H4 (cell line): Measurements from ENCODE around the gene FAM98C. TPM values are rescaled to one million over a fixed set of nuclear protein-coding genes. Genes with fewer than 3 reads are reported as not detected.
A peak's percentile ranks its signal among the peaks of the same experiment; 100 is the strongest.

Source experiments
- DNase-seq: peaks from one replicate; pipeline ENCODE4 v3.0.0-alpha.2; 2015; ENCODE audit warnings: low spot score
- total RNA-seq: library from RNA; depleted of rRNA; stranded (reverse); fragments of >200 nt; shearing (Covaris generic); gene quantifications from 2 replicates; pipeline ENCODE4 v1.2.3, GENCODE V29; 2014

Gene FAM98C
- total RNA-seq, 1 experiment from 2014 or later: 19.7 TPM

DNA sequence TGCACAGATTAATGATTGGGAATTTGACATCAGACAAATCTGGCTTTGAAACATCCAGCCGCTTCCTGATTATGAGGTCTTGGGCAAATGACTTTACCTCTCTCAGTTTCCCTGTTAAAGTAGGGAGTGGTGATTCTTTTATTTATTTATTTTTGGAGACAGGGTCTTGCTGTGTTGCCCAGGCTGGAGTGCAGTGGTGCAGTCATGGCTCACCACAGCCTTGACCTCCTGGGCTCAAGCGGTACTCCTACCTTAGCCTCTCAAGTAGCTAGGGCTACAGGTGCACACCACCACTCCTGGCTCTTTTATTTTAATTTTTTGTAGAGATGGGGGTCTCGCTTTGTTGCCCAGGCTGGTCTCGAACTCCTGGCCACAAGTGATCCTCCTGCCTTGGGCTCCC is 25.8 kb upstream of the FAM98C start:
- no peak for DNase-seq

GRCh38 chr19:38378866-38379265 is 24.0 kb upstream of the FAM98C start:
- no peak for DNase-seq

DNA sequence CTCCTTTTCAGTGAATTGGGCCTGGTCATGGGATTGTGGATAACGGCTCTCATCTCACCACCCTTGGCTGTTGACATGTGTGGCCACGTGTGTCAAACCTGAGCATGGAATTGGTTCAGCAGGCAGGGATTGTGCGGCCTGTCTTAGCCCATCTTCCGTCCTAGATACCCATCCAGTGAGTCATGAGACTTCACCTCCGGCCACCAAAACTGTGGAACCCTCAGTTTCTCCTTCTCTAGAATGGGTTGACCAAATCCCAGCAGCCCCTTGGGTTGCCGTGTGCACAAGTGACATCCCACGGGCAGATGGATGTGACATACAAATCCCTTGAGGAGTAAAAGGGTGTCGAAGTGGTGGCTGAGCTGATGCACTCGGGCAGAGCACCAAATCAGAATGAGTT is 21.8 kb upstream of the FAM98C start:
- no peak for DNase-seq

DNA sequence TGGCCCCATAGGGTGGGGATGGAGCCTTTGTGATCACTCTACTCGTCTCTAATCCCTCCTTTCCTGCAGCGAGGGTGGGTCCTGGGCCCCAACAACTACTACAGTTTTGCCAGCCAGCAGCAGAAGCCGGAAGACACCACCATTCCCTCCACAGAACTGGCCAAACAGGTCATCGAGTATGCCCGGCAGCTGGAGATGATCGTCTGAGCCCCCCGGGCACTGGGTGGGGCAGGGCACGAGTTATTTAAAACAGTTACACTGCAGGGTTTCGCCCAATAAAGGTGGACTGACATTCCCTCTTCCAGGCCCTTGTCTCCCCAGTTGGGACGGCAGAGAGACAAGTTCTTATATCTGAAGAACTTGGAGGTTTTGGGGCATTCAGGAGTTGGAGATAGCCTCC is 19.7 kb upstream of the FAM98C start:
- no peak for DNase-seq

DNA sequence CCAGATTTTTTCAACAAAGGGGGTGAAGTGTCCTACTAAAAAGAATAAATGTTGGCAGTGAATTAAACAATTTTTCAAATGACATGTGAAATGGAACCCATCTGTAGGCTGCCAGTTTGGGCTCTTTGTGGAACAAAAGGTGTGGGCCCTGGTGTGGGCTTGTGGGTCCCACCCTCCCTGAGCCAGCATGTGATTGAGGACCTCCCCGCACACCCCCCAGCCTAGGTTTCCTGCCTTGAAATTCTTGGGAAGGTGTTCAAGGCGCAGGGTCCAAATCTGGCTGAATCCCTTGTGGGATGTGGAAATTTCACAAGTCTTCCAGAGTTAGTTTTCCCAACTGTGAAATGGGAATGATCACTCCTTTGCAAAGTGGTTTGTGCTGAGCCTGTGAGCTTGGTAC is 19.1 kb upstream of the FAM98C start:
- no peak for DNase-seq

DNA sequence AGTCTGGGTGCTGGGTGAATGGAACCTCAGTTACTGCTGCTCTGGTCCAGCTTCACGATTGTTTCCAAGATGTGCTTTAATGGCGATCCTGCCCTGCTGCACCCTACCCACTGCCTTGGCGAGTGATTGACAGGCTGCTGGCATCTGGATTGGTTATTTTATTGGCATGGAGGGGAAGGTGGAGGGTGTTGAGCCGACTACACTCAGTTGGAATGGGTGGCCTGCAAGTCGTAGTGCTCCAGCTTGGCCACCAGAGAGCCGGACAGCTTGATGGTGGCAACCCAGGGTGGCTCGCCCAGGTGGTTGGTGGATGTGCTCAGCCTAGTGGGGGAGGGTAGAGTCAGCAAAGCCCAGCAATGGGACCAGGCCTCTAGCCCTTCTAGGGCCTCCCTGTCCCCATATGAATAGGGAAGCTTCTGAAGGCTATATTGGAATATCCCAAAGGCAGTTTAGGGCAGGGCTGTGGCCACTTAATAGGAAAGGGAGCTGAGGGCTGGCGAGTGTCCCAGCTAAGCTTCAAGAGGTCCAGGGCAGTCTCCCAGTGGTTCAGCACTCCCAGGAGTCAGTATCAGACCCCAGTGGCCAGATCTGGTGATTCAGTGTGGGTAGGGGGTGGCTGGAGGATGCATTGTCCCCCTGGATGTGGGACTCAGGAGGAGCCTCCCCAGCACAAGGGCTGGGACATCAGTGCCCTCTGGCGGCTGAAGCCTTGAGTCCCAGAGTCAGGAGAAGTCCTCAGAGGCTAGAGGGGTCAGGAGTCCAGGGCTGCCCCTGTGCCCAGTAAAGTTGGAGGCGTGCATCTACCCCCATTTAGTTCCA is 18.5 kb upstream of the FAM98C start:
- no peak for DNase-seq

GRCh38 chr19:38385057-38385803 is 17.7 kb upstream of the FAM98C start:
- DNase-seq: no peak

DNA sequence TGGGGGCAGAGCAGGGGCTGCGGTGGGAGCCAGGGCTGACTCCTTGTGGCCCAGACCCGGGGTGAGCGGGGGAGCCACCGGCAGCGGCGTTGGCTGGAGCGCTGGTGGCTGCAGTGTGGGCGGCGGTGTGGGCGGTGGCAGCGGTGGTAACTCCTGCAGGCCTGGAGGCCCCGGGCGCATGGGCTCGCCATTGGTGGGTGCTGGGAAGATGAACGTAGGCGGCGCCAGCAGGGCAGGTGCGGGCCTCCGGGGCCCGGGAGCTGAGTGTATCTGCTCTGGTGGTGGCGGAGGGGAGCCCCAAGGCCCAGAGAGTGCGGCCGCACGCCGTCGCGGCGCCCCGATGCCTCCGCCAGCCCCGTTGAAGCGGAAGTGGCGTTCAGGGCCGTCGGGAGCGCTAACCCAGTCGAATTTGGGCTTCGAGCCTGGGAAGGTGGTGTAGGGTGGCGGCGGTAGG is 17.1 kb upstream of the FAM98C start:
- no peak for DNase-seq

GRCh38 chr19:38386300-38386970 is 16.5 kb upstream of the FAM98C start:
- no peak for DNase-seq

DNA sequence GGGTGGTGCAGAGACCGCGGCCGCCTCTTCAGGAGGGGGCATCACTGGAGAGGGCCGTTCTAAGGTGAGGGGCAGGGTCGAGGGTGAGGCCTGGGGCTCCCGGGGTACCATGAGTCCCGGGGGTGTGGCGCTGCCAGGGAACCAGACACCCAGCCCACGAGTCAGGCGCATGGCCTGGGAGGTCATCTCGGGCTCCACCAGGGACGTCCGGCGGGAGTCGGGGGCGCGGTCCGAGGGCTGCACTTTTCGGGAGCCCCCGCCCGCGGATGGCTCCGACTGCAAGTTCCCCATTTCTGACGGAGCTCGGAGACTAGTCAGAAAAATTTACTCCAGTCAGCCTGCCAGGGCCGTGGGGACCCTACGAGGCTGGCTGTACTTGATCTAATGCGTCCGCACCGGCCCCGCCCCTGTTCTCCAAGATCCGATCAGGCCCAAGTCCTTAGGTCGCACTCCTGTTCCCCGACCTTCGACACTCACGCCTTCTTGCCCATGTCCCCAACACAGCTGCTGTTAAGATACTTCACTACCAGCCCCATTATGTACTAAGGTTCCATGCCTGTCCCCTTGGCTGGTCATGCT is 15.8 kb upstream of the FAM98C start:
- no peak for DNase-seq

- peak; percentile 94 for DNase-seq
Observed at GRCh38 chr19:38387550-38388348, 15.1 kb upstream of the FAM98C start, which contains the start of gene GGN. TSS of gene GGN (minus strand) at chr19:38388034. CDS start at chr19:38387261, 773 bp downstream.

DNA sequence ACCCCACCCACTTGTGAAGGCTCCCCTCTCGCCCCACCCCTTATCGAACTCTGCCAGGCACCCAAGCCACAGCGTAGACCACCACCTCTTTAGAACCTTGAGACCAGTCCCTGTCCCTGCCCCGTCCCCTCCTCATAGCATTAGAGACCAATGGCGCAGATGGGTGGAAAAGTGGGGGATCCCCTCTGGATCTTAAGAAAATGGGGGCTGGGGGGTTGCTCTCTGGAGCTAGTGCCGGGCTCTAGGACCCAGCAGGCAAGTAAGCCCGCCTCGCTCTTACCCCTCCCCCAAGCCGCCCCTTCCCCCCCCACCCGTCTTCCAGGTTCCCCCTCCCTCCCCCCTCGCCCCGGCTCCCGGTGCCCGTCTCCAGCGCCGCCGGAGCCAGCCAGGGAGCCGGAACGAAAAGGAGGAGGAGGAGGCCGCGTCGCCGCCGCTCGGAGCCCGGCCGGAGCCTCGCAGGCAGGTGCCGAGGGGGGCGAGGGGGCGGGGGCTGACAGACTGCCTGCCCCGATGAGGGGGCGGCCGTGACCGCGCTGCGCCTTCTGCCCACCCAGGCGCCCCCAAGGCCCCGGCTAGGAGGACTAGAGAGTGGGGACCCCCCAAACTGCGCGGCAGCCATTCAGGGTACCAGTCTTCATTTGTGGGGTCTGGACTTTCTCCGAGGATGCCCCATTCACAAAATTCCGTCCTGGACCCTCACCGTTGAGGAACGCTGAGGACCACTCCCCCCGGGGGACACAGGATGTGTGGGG is 14.4 kb upstream of the FAM98C start, which contains the start of gene SPRED3:
Gene SPRED3, plus strand, starts transcription at position 349 of the 752 bp plus-strand sequence. CDS start 1,606 bp downstream, outside the sequence.
- no peak for DNase-seq

- DNase-seq: peak; percentile 79
Observed at GRCh38 chr19:38389101-38389925, 13.6 kb upstream of the FAM98C start.

DNA sequence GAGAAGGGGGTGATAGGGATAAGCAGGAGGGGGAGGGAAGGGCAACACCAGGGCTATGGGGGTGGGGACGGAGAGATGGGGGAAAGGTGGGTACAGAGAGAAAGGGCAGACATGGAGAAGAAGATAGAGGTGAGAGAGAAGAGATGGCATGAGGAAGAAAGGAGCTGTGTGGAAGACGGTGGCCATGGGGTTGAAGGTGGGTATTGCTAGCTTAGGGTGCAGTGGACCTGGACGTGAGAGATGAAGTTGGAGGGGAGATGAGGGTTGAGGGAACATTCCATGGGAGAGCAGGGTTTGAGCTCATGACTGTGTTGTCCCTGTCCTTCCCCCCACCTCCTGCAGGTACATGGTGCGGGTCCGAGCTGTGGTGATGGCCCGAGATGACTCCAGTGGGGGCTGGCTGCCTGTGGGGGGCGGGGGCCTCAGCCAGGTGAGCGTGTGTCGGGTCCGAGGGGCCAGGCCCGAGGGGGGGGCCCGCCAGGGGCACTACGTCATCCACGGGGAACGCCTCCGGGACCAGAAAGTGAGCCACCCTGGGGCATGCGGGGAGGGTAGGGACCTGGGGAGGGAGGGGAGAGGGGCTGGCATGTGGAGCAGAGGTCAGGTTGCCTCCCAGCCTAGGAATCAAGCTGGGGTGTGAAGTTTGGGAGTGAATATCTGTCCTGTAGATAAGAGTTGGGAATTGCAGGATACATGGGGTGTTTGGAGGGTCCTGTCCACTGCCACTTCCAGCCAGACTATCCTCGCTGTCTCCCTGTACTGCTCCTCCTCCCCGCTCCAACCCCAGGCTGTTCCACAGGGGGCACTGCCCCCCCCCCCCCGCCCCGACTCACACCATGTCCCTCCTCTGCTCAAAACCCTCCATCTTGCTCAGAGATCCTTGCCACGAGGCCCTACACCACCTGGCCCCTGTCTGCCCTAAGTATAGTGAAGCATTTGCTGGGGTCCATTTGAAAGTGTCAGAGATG is 12.7 kb upstream of the FAM98C start:
- no peak for DNase-seq

GRCh38 chr19:38391911-38392464 is 10.9 kb upstream of the FAM98C start:
- no peak for DNase-seq

DNA sequence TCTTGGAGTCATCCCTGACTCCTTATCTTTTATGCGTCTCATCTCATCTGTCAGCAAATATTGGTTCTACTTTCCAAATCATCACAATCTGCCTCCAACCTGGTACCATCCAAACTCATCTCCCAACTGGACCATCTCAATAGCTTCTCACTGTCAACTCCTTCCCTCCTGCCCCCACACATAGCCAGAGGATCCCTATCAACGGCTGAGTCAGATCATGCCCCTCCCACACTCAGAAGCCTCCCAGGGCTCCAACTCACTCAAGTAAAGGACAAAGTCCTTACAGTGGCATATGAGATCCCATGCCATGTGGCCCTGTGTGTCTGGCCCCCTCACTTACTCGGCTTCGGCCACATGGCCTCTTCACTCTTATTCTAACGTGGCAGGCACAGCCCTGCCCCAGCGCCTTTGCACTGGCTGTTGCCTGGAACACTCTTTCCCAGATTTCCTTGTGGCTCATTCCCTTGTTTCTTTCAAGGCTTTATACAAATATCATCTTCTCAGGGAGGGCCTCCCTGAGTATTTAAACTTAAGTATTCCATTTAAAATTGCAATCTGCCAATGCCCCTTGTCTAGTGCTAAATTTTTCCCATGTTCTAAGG is 10.1 kb upstream of the FAM98C start:
- DNase-seq: no peak

DNA sequence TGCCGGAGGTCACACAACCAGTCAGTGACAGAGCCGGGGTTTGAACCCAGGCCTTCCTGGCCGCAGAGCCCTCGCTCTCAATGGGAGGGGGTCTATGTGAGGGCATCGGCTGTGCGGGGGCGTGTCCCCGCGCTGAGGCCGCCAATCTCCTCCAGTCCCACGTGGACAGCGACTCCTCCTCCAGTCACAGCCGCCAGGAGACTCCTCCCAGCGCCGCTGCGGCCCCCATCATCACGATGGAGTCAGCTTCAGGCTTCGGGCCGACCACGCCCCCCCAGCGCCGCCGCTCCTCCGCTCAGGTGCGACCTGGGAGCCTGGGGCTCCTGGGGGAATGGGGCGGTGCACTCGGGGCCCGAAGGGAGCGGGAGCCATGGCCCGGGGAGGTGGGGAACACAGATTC is 8.4 kb upstream of the FAM98C start:
- DNase-seq: no peak
